IMR-90 (cell line): ENCODE measurements around the gene GRIA4.

Experiments
- CEBPB ChIP-seq: IDR thresholded peaks from 2 replicates; pipeline ENCODE4 v1.6.1; 2012; ENCODE audit warnings: low read depth, low read length, improper control_type of control experiment
- CHD1 ChIP-seq: IDR thresholded peaks from 2 replicates; pipeline ENCODE4 v1.6.1; 2012; ENCODE audit warnings: low read depth, low read length, improper control_type of control experiment
- FOS ChIP-seq: fragments of 150-350 bp; IDR thresholded peaks from 2 replicates; pipeline ENCODE4 v1.6.1; 2016; ENCODE audit warnings: low read depth, low read length
- MXI1 ChIP-seq: IDR thresholded peaks from 2 replicates; pipeline ENCODE4 v1.6.1; 2012; ENCODE audit warnings: low read depth, mild to moderate bottlenecking, low read length, moderate library complexity, borderline replicate concordance
- NFE2L2 ChIP-seq: fragments of 150-350 bp; IDR thresholded peaks from 2 replicates; pipeline ENCODE4 v1.6.1; 2016; ENCODE audit warnings: low read depth, mild to moderate bottlenecking, low read length
- POLR2A ChIP-seq: IDR thresholded peaks from 2 replicates; pipeline ENCODE4 v1.6.1; 2012; ENCODE audit warnings: mild to moderate bottlenecking, low read depth, low read length
- SMC3 ChIP-seq: fragments of 150-350 bp; IDR thresholded peaks from 2 replicates; pipeline ENCODE4 v1.6.1; 2016; ENCODE audit warnings: low read depth, mild to moderate bottlenecking, antibody characterized with exemption, low read length, moderate library complexity
- TF ChIP-seq, protein P1 (sequence below): conservative IDR thresholded peaks from 2 replicates; pipeline ENCODE4 v1.5.1; 2012; ENCODE audit warnings: mild to moderate bottlenecking, low read depth, low read length, improper control_type of control experiment
- TF ChIP-seq, protein P2 (sequence below): fragments of 150-350 bp; IDR thresholded peaks from 2 replicates; pipeline ENCODE4 v1.6.1; 2017; ENCODE audit warnings: mild to moderate bottlenecking, antibody characterized with exemption, low read length, low read depth

DNA sequence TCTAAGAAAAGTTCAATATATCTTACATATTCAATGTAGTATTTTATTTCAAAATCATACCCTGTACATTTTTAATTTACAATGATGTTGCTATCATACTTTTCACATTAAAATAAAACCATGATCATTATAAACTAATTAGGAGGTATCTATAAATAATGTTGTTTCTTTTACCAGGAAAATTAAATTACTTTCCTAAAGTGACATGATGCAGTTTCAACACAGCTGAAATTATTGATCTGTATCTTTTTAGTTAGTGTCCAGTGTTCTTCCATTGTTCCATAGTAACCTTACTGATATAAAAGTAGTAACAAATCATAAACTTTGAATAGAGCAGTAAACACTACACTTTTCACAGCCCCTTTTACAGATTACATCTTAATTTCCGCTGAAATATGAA, 29.7 kb downstream of the GRIA4 start:
- no peak for TF ChIP-seq NFE2L2
- TF ChIP-seq, protein P1, sequence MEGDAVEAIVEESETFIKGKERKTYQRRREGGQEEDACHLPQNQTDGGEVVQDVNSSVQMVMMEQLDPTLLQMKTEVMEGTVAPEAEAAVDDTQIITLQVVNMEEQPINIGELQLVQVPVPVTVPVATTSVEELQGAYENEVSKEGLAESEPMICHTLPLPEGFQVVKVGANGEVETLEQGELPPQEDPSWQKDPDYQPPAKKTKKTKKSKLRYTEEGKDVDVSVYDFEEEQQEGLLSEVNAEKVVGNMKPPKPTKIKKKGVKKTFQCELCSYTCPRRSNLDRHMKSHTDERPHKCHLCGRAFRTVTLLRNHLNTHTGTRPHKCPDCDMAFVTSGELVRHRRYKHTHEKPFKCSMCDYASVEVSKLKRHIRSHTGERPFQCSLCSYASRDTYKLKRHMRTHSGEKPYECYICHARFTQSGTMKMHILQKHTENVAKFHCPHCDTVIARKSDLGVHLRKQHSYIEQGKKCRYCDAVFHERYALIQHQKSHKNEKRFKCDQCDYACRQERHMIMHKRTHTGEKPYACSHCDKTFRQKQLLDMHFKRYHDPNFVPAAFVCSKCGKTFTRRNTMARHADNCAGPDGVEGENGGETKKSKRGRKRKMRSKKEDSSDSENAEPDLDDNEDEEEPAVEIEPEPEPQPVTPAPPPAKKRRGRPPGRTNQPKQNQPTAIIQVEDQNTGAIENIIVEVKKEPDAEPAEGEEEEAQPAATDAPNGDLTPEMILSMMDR = no peak
- TF ChIP-seq CHD1 = no peak
- no peak for TF ChIP-seq FOS
- no peak for TF ChIP-seq CEBPB
- TF ChIP-seq, protein P2, sequence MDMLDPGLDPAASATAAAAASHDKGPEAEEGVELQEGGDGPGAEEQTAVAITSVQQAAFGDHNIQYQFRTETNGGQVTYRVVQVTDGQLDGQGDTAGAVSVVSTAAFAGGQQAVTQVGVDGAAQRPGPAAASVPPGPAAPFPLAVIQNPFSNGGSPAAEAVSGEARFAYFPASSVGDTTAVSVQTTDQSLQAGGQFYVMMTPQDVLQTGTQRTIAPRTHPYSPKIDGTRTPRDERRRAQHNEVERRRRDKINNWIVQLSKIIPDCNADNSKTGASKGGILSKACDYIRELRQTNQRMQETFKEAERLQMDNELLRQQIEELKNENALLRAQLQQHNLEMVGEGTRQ = no peak
- no peak for TF ChIP-seq POLR2A
- no peak for TF ChIP-seq SMC3
- no peak for TF ChIP-seq MXI1
